Neural progenitor cell (in vitro differentiated cells): ENCODE measurements around the gene SLC47A2. TPM values are rescaled to one million over a fixed set of nuclear protein-coding genes. Genes with fewer than 3 reads are reported as not detected.

Experiments
- DNase-seq: peaks from one replicate; pipeline ENCODE4 v3.0.0-alpha.2; 2016; ENCODE audit warnings: low spot score
- H2AFZ ChIP-seq: fragments of 200-600 bp; sonication (generic); replicated peaks from 2 replicates; pipeline ENCODE4 v1.6.1; 2016; ENCODE audit warnings: antibody characterized with exemption
- H3F3A ChIP-seq: fragments of 200-600 bp; sonication (generic); 2 replicates; pipeline ENCODE4 v1.6.1; 2016; ENCODE audit warnings: antibody characterized with exemption, low read depth
- H3K27ac ChIP-seq: fragments of 200-600 bp; sonication (generic); 2 replicates; pipeline ENCODE4 v1.5.1; 2016; ENCODE audit warnings: mild to moderate bottlenecking
- H3K27me3 ChIP-seq: fragments of 200-600 bp; sonication (generic); 2 replicates; pipeline ENCODE4 v1.6.1; 2016; ENCODE audit warnings: mild to moderate bottlenecking, moderate library complexity
- H3K36me3 ChIP-seq: fragments of 200-600 bp; sonication (generic); 2 replicates; pipeline ENCODE4 v1.5.1; 2016
- H3K4me1 ChIP-seq: fragments of 200-600 bp; sonication (generic); 2 replicates; pipeline ENCODE4 v1.6.1; 2016; ENCODE audit warnings: mixed run types
- H3K4me2 ChIP-seq: fragments of 200-600 bp; sonication (generic); 2 replicates; pipeline ENCODE4 v1.6.1; 2016
- H3K4me3 ChIP-seq: fragments of 200-600 bp; sonication (generic); 2 replicates; pipeline ENCODE4 v1.5.1; 2016
- H3K79me2 ChIP-seq: fragments of 200-600 bp; sonication (generic); 2 replicates; pipeline ENCODE4 v1.6.1; 2016; ENCODE audit warnings: low read depth
- H3K9ac ChIP-seq: fragments of 200-600 bp; sonication (generic); 2 replicates; pipeline ENCODE4 v1.6.1; 2016
- H3K9me3 ChIP-seq: fragments of 200-600 bp; sonication (generic); 2 replicates; pipeline ENCODE4 v1.5.1; 2016; ENCODE audit warnings: low read depth
- H4K20me1 ChIP-seq: fragments of 200-600 bp; sonication (generic); 2 replicates; pipeline ENCODE4 v1.6.1; 2016; ENCODE audit warnings: low read depth
- H3K27ac Mint-ChIP-seq: 3 replicates; pipeline ENCODE4 v1.8.0; 2021; ENCODE audit warnings: mixed read lengths
- H3K27me3 Mint-ChIP-seq: 2 replicates; pipeline ENCODE4 v1.8.0; 2022; ENCODE audit warnings: low read depth, mild to moderate bottlenecking, inconsistent platforms, moderate library complexity, mixed read lengths; ENCODE audit not compliant: insufficient read depth
- H3K36me3 Mint-ChIP-seq: 3 replicates; pipeline ENCODE4 v1.8.0; 2021; ENCODE audit warnings: mixed read lengths
- H3K4me1 Mint-ChIP-seq: 3 replicates; pipeline ENCODE4 v1.8.0; 2021; ENCODE audit warnings: mixed read lengths
- H3K4me3 Mint-ChIP-seq: 3 replicates; pipeline ENCODE4 v1.8.0; 2021; ENCODE audit warnings: mild to moderate bottlenecking, moderate library complexity, mixed read lengths
- H3K9me3 Mint-ChIP-seq: 3 replicates; pipeline ENCODE4 v1.8.0; 2020; ENCODE audit warnings: mixed read lengths
- CTCF ChIP-seq: fragments of 200-600 bp; sonication (generic); IDR thresholded peaks from 2 replicates; pipeline ENCODE4 v1.5.1; 2017; ENCODE audit warnings: antibody characterized with exemption, mild to moderate bottlenecking
- EZH2 ChIP-seq: fragments of 200-600 bp; sonication (generic); IDR thresholded peaks from 2 replicates; pipeline ENCODE4 v1.6.1; 2017; ENCODE audit warnings: antibody characterized with exemption, mild to moderate bottlenecking, moderate library complexity
- EZH2phosphoT487 ChIP-seq: fragments of 200-600 bp; sonication (generic); IDR thresholded peaks from 2 replicates; pipeline ENCODE4 v1.6.1; 2017; ENCODE audit warnings: antibody characterized with exemption
- total RNA-seq: library from RNA; depleted of rRNA; stranded (reverse); fragments of >200 nt; gene quantifications from 2 replicates; pipeline ENCODE4 v1.2.3, GENCODE V29; 2015; ENCODE audit warnings: low replicate concordance

The SLC47A2 gene
- total RNA-seq, 1 donor from 2014 or later, result 0.39 TPM

- H3K36me3 ChIP-seq, result no peaks in the 10 kb centered on the region
- no peak overlapping the region for H3K4me3 ChIP-seq
- H2AFZ ChIP-seq, result no peak overlapping the region
- no peak for DNase-seq
- Mint-ChIP-seq H3K27ac (no peak overlapping the region), H3K9me3 (no peaks in the 10 kb centered on the region), H3K4me3 (no peak overlapping the region), H3K36me3 (no peaks in the 10 kb centered on the region), H3K27me3 (peaks cover 15% of the 10 kb centered on the region), H3K4me1 (no peaks in the 10 kb centered on the region)
- no peak overlapping the region for H3K9ac ChIP-seq
- no peaks in the 10 kb centered on the region for H3K9me3 ChIP-seq
- no peak for TF ChIP-seq CTCF
- TF ChIP-seq EZH2phosphoT487, result no peak
- TF ChIP-seq EZH2, result no peak
- H3F3A ChIP-seq, result no peaks in the 10 kb centered on the region
- no peaks in the 10 kb centered on the region for H3K79me2 ChIP-seq
- H3K27me3 ChIP-seq, result no peaks in the 10 kb centered on the region
- H4K20me1 ChIP-seq, result no peaks in the 10 kb centered on the region
- no peaks in the 10 kb centered on the region for H3K4me1 ChIP-seq
- no peak overlapping the region for H3K27ac ChIP-seq
- no peak overlapping the region for H3K4me2 ChIP-seq
These were observed 22.4 kb upstream of the SLC47A2 start for GRCh38 chr17:19738757-19739156.

GRCh38 chr17:19738073-19738449 lies 21.7 kb upstream of the SLC47A2 start:
- H3K4me3 Mint-ChIP-seq, result no peak overlapping the region
- Histone ChIP-seq H3K4me3 (no peak overlapping the region), H2AFZ (no peak overlapping the region), H3K4me1 (no peaks in the 10 kb centered on the region), H3K27me3 (no peaks in the 10 kb centered on the region), H3K9me3 (no peaks in the 10 kb centered on the region), H3K9ac (no peak overlapping the region), H4K20me1 (no peaks in the 10 kb centered on the region), H3K36me3 (no peaks in the 10 kb centered on the region), H3F3A (no peaks in the 10 kb centered on the region), H3K4me2 (no peak overlapping the region), H3K27ac (no peak overlapping the region), H3K79me2 (no peaks in the 10 kb centered on the region)
- DNase-seq, result no peak
- no peak for TF ChIP-seq EZH2
- TF ChIP-seq CTCF, result no peak
- TF ChIP-seq EZH2phosphoT487, result no peak
- H3K4me1 Mint-ChIP-seq, result no peaks in the 10 kb centered on the region
- no peaks in the 10 kb centered on the region for H3K9me3 Mint-ChIP-seq
- H3K36me3 Mint-ChIP-seq, result no peaks in the 10 kb centered on the region
- H3K27me3 Mint-ChIP-seq, result peaks cover 15% of the 10 kb centered on the region
- H3K27ac Mint-ChIP-seq, result no peak overlapping the region

- Mint-ChIP-seq H3K27me3 (peaks cover 13% of the 10 kb centered on the region), H3K27ac (no peak overlapping the region), H3K4me3 (no peak overlapping the region), H3K36me3 (no peaks in the 10 kb centered on the region), H3K9me3 (no peaks in the 10 kb centered on the region), H3K4me1 (no peaks in the 10 kb centered on the region)
- no peak overlapping the region for H3K9ac ChIP-seq
- H3K9me3 ChIP-seq, result no peaks in the 10 kb centered on the region
- no peak overlapping the region for H3K4me3 ChIP-seq
- TF ChIP-seq CTCF, result no peak
- no peak for TF ChIP-seq EZH2
- no peak for TF ChIP-seq EZH2phosphoT487
- no peak for DNase-seq
- H2AFZ ChIP-seq, result no peak overlapping the region
- H4K20me1 ChIP-seq, result no peaks in the 10 kb centered on the region
- H3K36me3 ChIP-seq, result no peaks in the 10 kb centered on the region
- H3K4me2 ChIP-seq, result no peak overlapping the region
- H3K27ac ChIP-seq, result no peak overlapping the region
- H3K27me3 ChIP-seq, result no peaks in the 10 kb centered on the region
- no peaks in the 10 kb centered on the region for H3F3A ChIP-seq
- no peaks in the 10 kb centered on the region for H3K4me1 ChIP-seq
- H3K79me2 ChIP-seq, result no peaks in the 10 kb centered on the region
These were observed 21.1 kb upstream of the SLC47A2 start for GRCh38 chr17:19737305-19738072.
